GDM1 (cell line): Measurements from ENCODE around the gene DEPDC4.
A peak's percentile ranks its signal among the peaks of the same experiment; 100 is the strongest.

ENCODE experiments used
- DNase-seq: peaks from one replicate; lab custom pipeline; 2025; lab: John Stamatoyannopoulos, UW

DEPDC4 gene

GRCh38 chr12:100213016-100213891 is 53.6 kb downstream of the DEPDC4 start:
- no peak for DNase-seq

GRCh38 chr12:100211698-100212097 is 55.2 kb downstream of the DEPDC4 start:
- DNase-seq, result no peak

GRCh38 chr12:100208834-100209233 is 58.0 kb downstream of the DEPDC4 start:
- DNase-seq, result no peak

- no peak for DNase-seq
These were observed 59.6 kb downstream of the DEPDC4 start for GRCh38 chr12:100207311-100207710.

GRCh38 chr12:100201604-100202423 is 65.1 kb downstream of the DEPDC4 start:
- DNase-seq, result no peak

GRCh38 chr12:100200463-100201181 is 66.3 kb downstream of the DEPDC4 start, which contains the start of gene ACTR6:
Gene ACTR6, plus strand, starts transcription at chr12:100200815. Its CDS starts 37 bp downstream, at chr12:100200852.
- peak; percentile 85 for DNase-seq

- no peak for DNase-seq
These were observed 67.3 kb downstream of the DEPDC4 start for GRCh38 chr12:100199347-100200149.

- no peak for DNase-seq
These were observed 67.9 kb downstream of the DEPDC4 start for GRCh38 chr12:100199023-100199346.

- DNase-seq, result no peak
These were observed 69.4 kb downstream of the DEPDC4 start for GRCh38 chr12:100197486-100197885.

- no peak for DNase-seq
These were observed 73.8 kb downstream of the DEPDC4 start for GRCh38 chr12:100193085-100193484.
